Dedifferentiated amniotic fluid mesenchymal stem cell (primary cell): Measurements from ENCODE around the gene IGSF21.

Source experiments
- DNase-seq: peaks from one replicate; pipeline ENCODE4 v3.0.0-alpha.2; 2016; ENCODE audit errors: extremely low spot score

Gene IGSF21

GRCh38 chr1:18175530-18176377 is 68.2 kb downstream of the IGSF21 start:
- DNase-seq = no peak

- DNase-seq = no peak
Observed at GRCh38 chr1:18176619-18177018, 69.0 kb downstream of the IGSF21 start.

GRCh38 chr1:18178111-18178510 is 70.5 kb downstream of the IGSF21 start:
- no peak for DNase-seq

- DNase-seq = no peak
Observed at GRCh38 chr1:18179009-18179408, 71.4 kb downstream of the IGSF21 start.

- DNase-seq = no peak
Observed at GRCh38 chr1:18182398-18183160, 75.0 kb downstream of the IGSF21 start.

- no peak for DNase-seq
Observed at GRCh38 chr1:18183533-18183932, 75.9 kb downstream of the IGSF21 start.

GRCh38 chr1:18187054-18187453 is 79.5 kb downstream of the IGSF21 start:
- DNase-seq = no peak

GRCh38 chr1:18188820-18189517 is 81.4 kb downstream of the IGSF21 start:
- DNase-seq = no peak

GRCh38 chr1:18190598-18190997 is 83.0 kb downstream of the IGSF21 start:
- no peak for DNase-seq

GRCh38 chr1:18191037-18191436 is 83.4 kb downstream of the IGSF21 start:
- DNase-seq = no peak

GRCh38 chr1:18191481-18192155 is 84.0 kb downstream of the IGSF21 start:
- DNase-seq = no peak

GRCh38 chr1:18192182-18192581 is 84.6 kb downstream of the IGSF21 start:
- no peak for DNase-seq

- DNase-seq = no peak
Observed at GRCh38 chr1:18192974-18193373, 85.4 kb downstream of the IGSF21 start.

- no peak for DNase-seq
Observed at GRCh38 chr1:18197299-18197698, 89.7 kb downstream of the IGSF21 start.

- DNase-seq = no peak
Observed at GRCh38 chr1:18198260-18198659, 90.7 kb downstream of the IGSF21 start.

- DNase-seq = no peak
Observed at GRCh38 chr1:18199462-18199861, 91.9 kb downstream of the IGSF21 start.

- DNase-seq = no peak
Observed at GRCh38 chr1:18200136-18200717, 92.6 kb downstream of the IGSF21 start.

GRCh38 chr1:18200918-18201317 is 93.3 kb downstream of the IGSF21 start:
- no peak for DNase-seq

- no peak for DNase-seq
Observed at GRCh38 chr1:18201997-18202719, 94.6 kb downstream of the IGSF21 start.

GRCh38 chr1:18203645-18204044 is 96.0 kb downstream of the IGSF21 start:
- no peak for DNase-seq

- no peak for DNase-seq
Observed at GRCh38 chr1:18204575-18204974, 97.0 kb downstream of the IGSF21 start.
